SU-DHL-6 (cell line): ENCODE results near the gene OSR1.

ENCODE experiments used
- H2AFZ ChIP-seq: fragments of 200-600 bp; sonication (generic); 2 replicates; pipeline ENCODE4 v1.6.1; 2014; ENCODE audit warnings: low read depth, mild to moderate bottlenecking, moderate library complexity, mixed read lengths, antibody characterized with exemption, low read length; ENCODE audit not compliant: severe bottlenecking
- H3F3A ChIP-seq: fragments of 200-600 bp; shearing (Covaris generic); 2 replicates; pipeline ENCODE4 v1.6.0; 2016; ENCODE audit warnings: antibody characterized with exemption, mild to moderate bottlenecking; ENCODE audit not compliant: insufficient read depth
- H3K27ac ChIP-seq: fragments of 200-600 bp; sonication (generic); 2 replicates; pipeline ENCODE4 v1.5.1; 2016; ENCODE audit warnings: low read depth, mild to moderate bottlenecking, low read length, moderate library complexity, mixed read lengths
- H3K27me3 ChIP-seq: fragments of 200-600 bp; sonication (generic), shearing (Covaris generic); 2 replicates; pipeline ENCODE4 v1.6.0; 2014; ENCODE audit warnings: mild to moderate bottlenecking, low read length
- H3K36me3 ChIP-seq: fragments of 200-600 bp; sonication (generic); 2 replicates; pipeline ENCODE4 v1.6.1; 2014; ENCODE audit warnings: mild to moderate bottlenecking, low read length, mixed read lengths
- H3K4me2 ChIP-seq: fragments of 300-600, 200-600 bp; shearing (Covaris generic), sonication (generic); 2 replicates; pipeline ENCODE4 v1.6.0; 2014; ENCODE audit warnings: low read length, low read depth, mild to moderate bottlenecking; ENCODE audit not compliant: poor library complexity, severe bottlenecking
- H3K4me3 ChIP-seq: fragments of 200-600 bp; sonication (generic); 2 replicates; pipeline ENCODE4 v1.5.1; 2014; ENCODE audit warnings: antibody characterized with exemption, low read length, mild to moderate bottlenecking, mixed read lengths; ENCODE audit not compliant: insufficient read depth, poor library complexity, severe bottlenecking
- H3K79me2 ChIP-seq: fragments of 200-600 bp; sonication (generic); 2 replicates; pipeline ENCODE4 v1.6.1; 2014; ENCODE audit warnings: mild to moderate bottlenecking, low read length, moderate library complexity; ENCODE audit not compliant: insufficient read depth
- H3K9ac ChIP-seq: fragments of 200-600 bp; sonication (generic); 2 replicates; pipeline ENCODE4 v1.7.0; 2014; ENCODE audit warnings: mild to moderate bottlenecking, low read length
- H3K9me2 ChIP-seq: fragments of 200-600 bp; sonication (generic); replicated peaks from 2 replicates; pipeline ENCODE4 v1.6.1; 2014; ENCODE audit warnings: low read length; ENCODE audit not compliant: insufficient read depth
- H3K9me3 ChIP-seq: fragments of 200-600 bp; sonication (generic); 2 replicates; pipeline ENCODE4 v1.6.1; 2014; ENCODE audit warnings: low read length, mixed read lengths; ENCODE audit not compliant: insufficient read depth
- H4K20me1 ChIP-seq: fragments of 200-600 bp; sonication (generic); 2 replicates; pipeline ENCODE4 v1.6.1; 2014; ENCODE audit warnings: low read depth, mild to moderate bottlenecking, antibody characterized with exemption, low read length, moderate library complexity, mixed read lengths
- EZH2phosphoT487 ChIP-seq: fragments of 200-600 bp; sonication (generic), shearing (Covaris generic); conservative IDR thresholded peaks from 2 replicates; pipeline ENCODE4 v1.6.1; 2018; ENCODE audit warnings: mild to moderate bottlenecking, antibody characterized with exemption, low read length, moderate library complexity, mixed read lengths
- TF ChIP-seq, protein P1 (sequence below): fragments of 200-600 bp; sonication (generic); IDR thresholded peaks from one replicate; pipeline ENCODE4 v1.5.1; 2017; ENCODE audit warnings: antibody characterized with exemption, mild to moderate bottlenecking, low read length, moderate library complexity; ENCODE audit not compliant: insufficient read depth, poor library complexity, severe bottlenecking

The OSR1 gene

DNA sequence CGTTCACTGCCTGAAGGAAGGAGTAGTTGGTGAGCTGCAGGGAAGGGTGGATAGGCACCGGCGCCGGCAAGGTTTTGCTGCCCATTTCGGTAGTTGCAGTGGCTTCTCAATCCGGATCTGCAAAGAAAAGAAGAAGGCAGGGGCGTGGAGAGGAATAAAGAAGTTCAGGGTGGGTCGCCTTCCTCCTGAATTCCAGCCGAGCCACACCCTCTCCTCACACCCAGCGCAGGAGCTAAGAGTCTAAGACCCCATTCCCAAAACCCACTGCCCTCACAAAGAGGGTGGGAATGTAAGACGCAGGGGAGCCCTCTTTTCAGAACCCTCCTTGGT is 4.7 kb downstream of the OSR1 start:
- TF ChIP-seq, protein P1, sequence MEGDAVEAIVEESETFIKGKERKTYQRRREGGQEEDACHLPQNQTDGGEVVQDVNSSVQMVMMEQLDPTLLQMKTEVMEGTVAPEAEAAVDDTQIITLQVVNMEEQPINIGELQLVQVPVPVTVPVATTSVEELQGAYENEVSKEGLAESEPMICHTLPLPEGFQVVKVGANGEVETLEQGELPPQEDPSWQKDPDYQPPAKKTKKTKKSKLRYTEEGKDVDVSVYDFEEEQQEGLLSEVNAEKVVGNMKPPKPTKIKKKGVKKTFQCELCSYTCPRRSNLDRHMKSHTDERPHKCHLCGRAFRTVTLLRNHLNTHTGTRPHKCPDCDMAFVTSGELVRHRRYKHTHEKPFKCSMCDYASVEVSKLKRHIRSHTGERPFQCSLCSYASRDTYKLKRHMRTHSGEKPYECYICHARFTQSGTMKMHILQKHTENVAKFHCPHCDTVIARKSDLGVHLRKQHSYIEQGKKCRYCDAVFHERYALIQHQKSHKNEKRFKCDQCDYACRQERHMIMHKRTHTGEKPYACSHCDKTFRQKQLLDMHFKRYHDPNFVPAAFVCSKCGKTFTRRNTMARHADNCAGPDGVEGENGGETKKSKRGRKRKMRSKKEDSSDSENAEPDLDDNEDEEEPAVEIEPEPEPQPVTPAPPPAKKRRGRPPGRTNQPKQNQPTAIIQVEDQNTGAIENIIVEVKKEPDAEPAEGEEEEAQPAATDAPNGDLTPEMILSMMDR, result no peak
- no peak for TF ChIP-seq EZH2phosphoT487
- Histone ChIP-seq H3K79me2 (no peaks in the 10 kb centered on the region), H3K27me3 (no peaks in the 10 kb centered on the region), H3K9me2 (no peaks in the 10 kb centered on the region), H3F3A (no peaks in the 10 kb centered on the region), H3K4me2 (no peak overlapping the region), H3K9ac (no peak overlapping the region), H3K36me3 (no peaks in the 10 kb centered on the region), H3K9me3 (no peaks in the 10 kb centered on the region), H4K20me1 (no peaks in the 10 kb centered on the region), H3K4me3 (no peak overlapping the region), H3K27ac (no peak overlapping the region), H2AFZ (no peak overlapping the region)

- Histone ChIP-seq H3K9me2 (no peaks in the 10 kb centered on the region), H3K36me3 (no peaks in the 10 kb centered on the region), H3K79me2 (no peaks in the 10 kb centered on the region), H3K4me3 (no peak overlapping the region), H3K27ac (no peak overlapping the region), H3F3A (no peaks in the 10 kb centered on the region), H3K4me2 (no peak overlapping the region), H3K27me3 (no peaks in the 10 kb centered on the region), H3K9me3 (no peaks in the 10 kb centered on the region), H4K20me1 (no peaks in the 10 kb centered on the region), H3K9ac (no peak overlapping the region), H2AFZ (no peak overlapping the region)
- TF ChIP-seq, protein P1, result no peak
- TF ChIP-seq EZH2phosphoT487, result no peak
Observed at GRCh38 chr2:19352946-19353720, 5.3 kb downstream of the OSR1 start.

DNA sequence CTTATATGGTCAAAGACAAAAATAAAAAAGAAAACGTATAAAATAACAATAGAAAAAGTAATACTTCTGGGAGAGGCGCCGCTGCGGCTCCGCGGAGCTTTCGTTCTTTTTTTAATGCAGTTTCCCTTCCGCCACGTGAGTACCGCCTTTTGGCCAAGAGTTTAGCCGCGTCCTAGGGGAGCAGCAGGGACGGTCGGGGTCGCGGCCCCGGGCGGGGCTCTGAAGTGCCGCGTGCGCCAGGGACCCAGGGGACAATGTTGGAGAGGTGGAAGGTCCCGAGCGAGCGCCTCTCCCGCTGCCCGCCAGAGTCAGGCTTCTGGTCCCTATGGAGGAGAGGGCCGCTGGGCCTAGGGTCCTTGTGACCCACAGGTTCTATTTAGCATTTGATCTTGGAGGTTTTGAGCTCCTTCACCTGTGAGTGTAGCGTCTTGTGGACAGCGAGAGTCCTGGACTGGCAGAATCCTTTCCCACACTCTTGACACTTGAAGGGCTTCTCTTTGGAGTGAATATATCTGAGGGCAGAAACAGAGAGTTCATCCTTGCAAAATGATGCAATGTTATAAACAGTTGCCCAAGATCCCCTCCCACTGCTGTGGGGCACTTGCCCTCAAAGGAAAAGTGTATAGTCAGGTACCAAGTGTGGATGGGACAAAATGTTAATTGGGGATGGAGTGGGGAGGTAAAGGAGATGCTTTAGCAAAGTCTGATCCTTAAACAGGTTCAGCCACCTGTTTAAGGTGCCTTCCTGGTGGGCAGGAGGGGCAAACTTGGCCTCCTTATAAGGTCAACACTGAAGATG is 6.3 kb downstream of the OSR1 start:
- TF ChIP-seq EZH2phosphoT487, result no peak
- TF ChIP-seq, protein P1, result no peak
- no peak overlapping the region for H3K9ac ChIP-seq

More for the DNA sequence above, 6.3 kb downstream of the OSR1 start:
- no peak overlapping the region for H2AFZ ChIP-seq
- H3F3A ChIP-seq, result no peaks in the 10 kb centered on the region
- no peak overlapping the region for H3K4me3 ChIP-seq
- H3K36me3 ChIP-seq, result no peaks in the 10 kb centered on the region
- no peaks in the 10 kb centered on the region for H3K27me3 ChIP-seq
- H3K9me2 ChIP-seq, result no peaks in the 10 kb centered on the region
- H3K27ac ChIP-seq, result no peak overlapping the region
- no peaks in the 10 kb centered on the region for H3K9me3 ChIP-seq
- H4K20me1 ChIP-seq, result no peaks in the 10 kb centered on the region
- H3K4me2 ChIP-seq, result no peak overlapping the region
- H3K79me2 ChIP-seq, result no peaks in the 10 kb centered on the region
